Astrocyte (in vitro differentiated cells and primary cell): ENCODE data around the gene NAIF1. TPM values are rescaled to one million over a fixed set of nuclear protein-coding genes. Genes with fewer than 3 reads are reported as not detected.
"Not testable (repeated sequence)": the region's sequence is repeated elsewhere in the genome, so short reads cannot be mapped to it uniquely, and the experiment has no call there.

Source experiments
- DNase-seq: peaks from one replicate; pipeline ENCODE4 v3.0.0-alpha.2; 2010; ENCODE audit warnings: low read depth
- FAIRE-seq: peaks from 2 replicates; lab custom pipeline; 2011; peaks lifted over from hg19 to GRCh38; lab: Jason Lieb, UNC
- H2AFZ ChIP-seq: 2 replicates; pipeline ENCODE4 v1.6.0; 2012; ENCODE audit warnings: low read depth, low read length, inconsistent platforms
- H3K27ac ChIP-seq: 2 replicates; pipeline ENCODE4 v1.5.1; 2011; ENCODE audit warnings: low read depth, low read length, inconsistent platforms
- H3K27me3 ChIP-seq: 2 replicates; pipeline ENCODE4 v1.6.0; 2011; ENCODE audit warnings: low read length, inconsistent platforms; ENCODE audit not compliant: insufficient read depth
- H3K36me3 ChIP-seq: 2 replicates; pipeline ENCODE4 v1.5.1; 2011; ENCODE audit warnings: low read length, inconsistent platforms; ENCODE audit not compliant: insufficient read depth
- H3K4me1 ChIP-seq: 2 replicates; pipeline ENCODE4 v1.5.1; 2011; ENCODE audit warnings: low read length, inconsistent platforms; ENCODE audit not compliant: insufficient read depth
- H3K4me2 ChIP-seq: 2 replicates; pipeline ENCODE4 v1.6.0; 2012; ENCODE audit warnings: low read length, inconsistent platforms
- H3K4me3 ChIP-seq: 2 replicates; pipeline ENCODE4 v1.5.1; 2011; ENCODE audit warnings: low read depth, mild to moderate bottlenecking, low read length, inconsistent platforms; ENCODE audit not compliant: insufficient read depth
- H3K79me2 ChIP-seq: 2 replicates; pipeline ENCODE4 v1.6.0; 2012; ENCODE audit warnings: mild to moderate bottlenecking, low read length, inconsistent platforms; ENCODE audit not compliant: insufficient read depth
- H3K9ac ChIP-seq: 2 replicates; pipeline ENCODE4 v1.6.0; 2012; ENCODE audit warnings: mild to moderate bottlenecking, low read length, inconsistent platforms
- H3K9me3 ChIP-seq: 2 replicates; pipeline ENCODE4 v1.5.1; 2012; ENCODE audit warnings: low read depth, mild to moderate bottlenecking, low read length, inconsistent platforms; ENCODE audit not compliant: insufficient read depth
- H4K20me1 ChIP-seq: 2 replicates; pipeline ENCODE4 v1.6.0; 2012; ENCODE audit warnings: low read length, inconsistent platforms; ENCODE audit not compliant: insufficient read depth
- H3K27ac Mint-ChIP-seq: one replicate; pipeline ENCODE4 v1.8.0; 2021; ENCODE audit warnings: mild to moderate bottlenecking, mixed read lengths; ENCODE audit not compliant: unreplicated experiment
- H3K27me3 Mint-ChIP-seq: one replicate; pipeline ENCODE4 v1.8.0; 2021; ENCODE audit warnings: low read depth, mixed read lengths; ENCODE audit not compliant: unreplicated experiment
- H3K36me3 Mint-ChIP-seq: one replicate; pipeline ENCODE4 v1.8.0; 2021; ENCODE audit warnings: low read depth, mixed read lengths; ENCODE audit not compliant: unreplicated experiment
- H3K4me1 Mint-ChIP-seq: one replicate; pipeline ENCODE4 v1.8.0; 2021; ENCODE audit warnings: low read depth, mixed read lengths; ENCODE audit not compliant: unreplicated experiment
- H3K4me3 Mint-ChIP-seq: one replicate; pipeline ENCODE4 v1.8.0; 2021; ENCODE audit warnings: mild to moderate bottlenecking, moderate library complexity, mixed read lengths; ENCODE audit not compliant: unreplicated experiment
- H3K9me3 Mint-ChIP-seq: one replicate; pipeline ENCODE4 v1.8.0; 2021; ENCODE audit warnings: mild to moderate bottlenecking, mixed read lengths; ENCODE audit not compliant: unreplicated experiment
- CTCF ChIP-seq: IDR thresholded peaks from 2 replicates; pipeline ENCODE4 v1.5.1; 2011; ENCODE audit warnings: low read depth, mild to moderate bottlenecking, inconsistent platforms, low read length, moderate library complexity; ENCODE audit not compliant: insufficient read depth
- EZH2 ChIP-seq: IDR thresholded peaks from 2 replicates; pipeline ENCODE4 v1.6.1; 2012; ENCODE audit warnings: mild to moderate bottlenecking, low read length, inconsistent platforms; ENCODE audit not compliant: insufficient read depth
- total RNA-seq: library from RNA; stranded (reverse); gene quantifications from 2 replicates; pipeline ENCODE4 v1.2.1, GENCODE V29; 2021

The NAIF1 gene
- total RNA-seq, 1 donor from 2014 or later = 10.2 TPM

- H3K27ac ChIP-seq = no peak overlapping the region
- no peak overlapping the region for H3K27ac Mint-ChIP-seq
- FAIRE-seq = no peak
Observed at GRCh38 chr9:128047231-128047630, 19.9 kb downstream of the NAIF1 start.

DNA sequence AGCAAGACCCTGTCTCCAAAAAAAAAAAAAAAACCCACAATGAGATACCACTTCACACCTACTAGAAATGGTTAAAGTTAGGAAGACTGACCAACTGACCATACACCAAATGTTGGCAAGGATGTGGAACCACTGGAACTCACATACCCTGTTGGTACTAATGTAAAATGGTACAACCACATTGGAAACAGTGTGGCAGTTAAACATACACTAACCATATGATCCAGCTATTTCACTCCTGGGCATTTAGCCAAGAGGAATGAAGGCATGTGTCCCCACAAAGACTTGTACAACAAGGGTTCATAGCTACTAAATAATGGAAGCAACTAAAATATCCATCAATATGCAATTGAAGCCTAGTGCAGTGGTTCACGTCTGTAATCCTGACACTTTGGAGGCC lies 21.3 kb downstream of the NAIF1 start:
- no peak overlapping the region for H3K27ac ChIP-seq

More at GRCh38 chr9:128047231-128047630, 19.9 kb downstream of the NAIF1 start:
- Histone ChIP-seq H3K4me1 (no peaks in the 10 kb centered on the region), H4K20me1 (no peaks in the 10 kb centered on the region), H3K9me3 (no peaks in the 10 kb centered on the region), H3K27me3 (no peaks in the 10 kb centered on the region), H2AFZ (no peak overlapping the region), H3K79me2 (no peaks in the 10 kb centered on the region), H3K36me3 (no peaks in the 10 kb centered on the region), H3K4me3 (no peak overlapping the region), H3K9ac (no peak overlapping the region), H3K4me2 (no peak overlapping the region)
- Mint-ChIP-seq H3K27me3 (peaks cover 5% of the 10 kb centered on the region), H3K4me3 (no peak overlapping the region), H3K9me3 (no peaks in the 10 kb centered on the region), H3K36me3 (peaks cover under 1% of the 10 kb centered on the region), H3K4me1 (peaks cover 7% of the 10 kb centered on the region)
- no peak for DNase-seq
- TF ChIP-seq CTCF = no peak
- TF ChIP-seq EZH2 = no peak

GRCh38 chr9:128045409-128045808 lies 21.7 kb downstream of the NAIF1 start:
- H3K36me3 Mint-ChIP-seq, H3K4me1 Mint-ChIP-seq, H3K36me3 ChIP-seq, H3K4me1 ChIP-seq, H3K4me3 Mint-ChIP-seq, H3K4me3 ChIP-seq, H3K27ac Mint-ChIP-seq, DNase-seq, H3K27ac ChIP-seq, H3K9me3 Mint-ChIP-seq, H4K20me1 ChIP-seq, H3K79me2 ChIP-seq, FAIRE-seq, H2AFZ ChIP-seq, H3K4me2 ChIP-seq, H3K9me3 ChIP-seq, H3K9ac ChIP-seq, H3K27me3 ChIP-seq: not testable (repeated sequence)
- H3K27me3 Mint-ChIP-seq = peaks cover 15% of the 10 kb centered on the region

More for the DNA sequence above, 21.3 kb downstream of the NAIF1 start:
- Histone ChIP-seq H3K4me3 (no peak overlapping the region), H3K9ac (no peak overlapping the region), H3K36me3 (no peaks in the 10 kb centered on the region), H3K4me1 (no peaks in the 10 kb centered on the region), H4K20me1 (no peaks in the 10 kb centered on the region), H3K4me2 (no peak overlapping the region), H3K9me3 (no peaks in the 10 kb centered on the region), H3K79me2 (no peaks in the 10 kb centered on the region), H2AFZ (no peak overlapping the region), H3K27me3 (no peaks in the 10 kb centered on the region)
- peaks cover 2% of the 10 kb centered on the region for H3K9me3 Mint-ChIP-seq
- no peak for FAIRE-seq
- no peak for DNase-seq
- H3K27ac Mint-ChIP-seq = no peak overlapping the region
- TF ChIP-seq EZH2 = no peak
- TF ChIP-seq CTCF = no peak
- H3K4me1 Mint-ChIP-seq = peaks cover 6% of the 10 kb centered on the region
- peaks cover 2% of the 10 kb centered on the region for H3K36me3 Mint-ChIP-seq
- peaks cover 15% of the 10 kb centered on the region for H3K27me3 Mint-ChIP-seq
- no peak overlapping the region for H3K4me3 Mint-ChIP-seq
